HTERT RPE-1 (cell line): Measurements from ENCODE around the gene CERK.
"Not testable (repeated sequence)": the region's sequence is repeated elsewhere in the genome, so short reads cannot be mapped to it uniquely, and the experiment has no call there.

Experiments used
- in situ Hi-C: fragments of 300-500 bp; cut with MboI; formaldehyde crosslinking; loops from 4 replicates; pipeline ENCODE4 v1.14.3; 2020; ENCODE audit warnings: low sequenced_read_pairs

The CERK gene

GRCh38 chr22:46650078-46650810 lies 87.8 kb downstream of the CERK start:
- in situ Hi-C loops, result no loop called here

GRCh38 chr22:46649141-46650077 lies 88.6 kb downstream of the CERK start:
- in situ Hi-C loops, result no loop called here

- in situ Hi-C loops, result not testable (repeated sequence)
Observed at GRCh38 chr22:46648225-46648820, 89.7 kb downstream of the CERK start.

GRCh38 chr22:46646531-46647215 lies 91.4 kb downstream of the CERK start:
- in situ Hi-C loops, result no loop called here

- in situ Hi-C loops, result not testable (repeated sequence)
Observed at GRCh38 chr22:46642840-46643480, 95.1 kb downstream of the CERK start.

- in situ Hi-C loops, result no loop called here
Observed at GRCh38 chr22:46641811-46642266, 96.2 kb downstream of the CERK start.

- in situ Hi-C loops, result no loop called here
Observed at GRCh38 chr22:46640293-46641055, 97.6 kb downstream of the CERK start.

GRCh38 chr22:46639843-46640242 lies 98.2 kb downstream of the CERK start:
- in situ Hi-C loops, result no loop called here

GRCh38 chr22:46638601-46639431 lies 99.2 kb downstream of the CERK start:
- in situ Hi-C loops, result no loop called here

GRCh38 chr22:46637711-46638600 lies 100.1 kb downstream of the CERK start:
- in situ Hi-C loops, result no loop called here

GRCh38 chr22:46636221-46637002 lies 101.6 kb downstream of the CERK start:
- in situ Hi-C loops, result no loop called here

GRCh38 chr22:46635756-46636155 lies 102.3 kb downstream of the CERK start:
- in situ Hi-C loops, result no loop called here

- in situ Hi-C loops, result not testable (repeated sequence)
Observed at GRCh38 chr22:46634973-46635685, 102.9 kb downstream of the CERK start.
